Gastroesophageal sphincter (tissue), 4 donors: ENCODE results near the gene IDH3G. TPM values are rescaled to one million over a fixed set of nuclear protein-coding genes. Genes with fewer than 3 reads are reported as not detected.

Experiments used
- ATAC-seq: fragments of 150-250 bp; one replicate; pipeline ENCODE4 v1.9.1; 2016; ENCODE audit warnings: mild to moderate bottlenecking, moderate library complexity
- H3K27ac ChIP-seq, 4 donors: fragments of 200-600 bp; sonication (generic) in 3 of 4; 1 replicate in 3 of 4; 2 replicates in 1 of 4; pipeline ENCODE4 v1.5.1; 2016 to 2019
- H3K27me3 ChIP-seq: fragments of 200-600 bp; sonication (generic); one replicate; pipeline ENCODE4 v1.5.1; 2019
- H3K36me3 ChIP-seq, 2 donors: fragments of 200-600 bp; sonication (generic); one replicate each; pipeline ENCODE4 v1.5.1; 2019; ENCODE audit warnings: control low read depth in 1 of 2
- H3K4me1 ChIP-seq, 3 donors: fragments of 200-600 bp; sonication (generic); 1 replicate in 2 of 3; 2 replicates in 1 of 3; pipeline ENCODE4 v1.5.1; 2016 to 2019; ENCODE audit warnings: control low read depth in 2 of 3
- H3K4me3 ChIP-seq, 2 donors: fragments of 200-600 bp; sonication (generic); one replicate each; pipeline ENCODE4 v1.5.1; 2019; ENCODE audit warnings: mild to moderate bottlenecking in 1 of 2, moderate library complexity in 1 of 2
- H3K9me3 ChIP-seq, 3 donors: fragments of 200-600 bp; sonication (generic); one replicate each; pipeline ENCODE4 v1.5.1; 2017 to 2019; ENCODE audit warnings: control low read depth in 2 of 3
- CTCF ChIP-seq, 4 experiments: fragments of 200-600 bp in 2 of 4; fragments of 450-650 bp in 2 of 4; sonication (generic) in 1 of 4; IDR thresholded peaks; one replicate each; pipeline ENCODE4 v1.5.1; 2017 to 2019; ENCODE audit warnings: antibody characterized with exemption in 4 of 4, mild to moderate bottlenecking in 2 of 4, moderate library complexity in 2 of 4
- EP300 ChIP-seq: sonication (generic); formaldehyde crosslinking; IDR thresholded peaks from one replicate; pipeline ENCODE4 v1.6.1; 2017; ENCODE audit warnings: antibody characterized with exemption, mild to moderate bottlenecking
- POLR2A ChIP-seq, 2 donors: fragments of 450-650 bp; IDR thresholded peaks; one replicate each; pipeline ENCODE4 v1.6.1; 2017; ENCODE audit warnings: antibody characterized with exemption in 2 of 2, mild to moderate bottlenecking in 2 of 2, moderate library complexity in 1 of 2
- POLR2AphosphoS5 ChIP-seq: sonication (generic); formaldehyde crosslinking; IDR thresholded peaks from one replicate; pipeline ENCODE4 v1.6.1; 2017; ENCODE audit warnings: antibody characterized with exemption
- WGBS, 2 donors: methylation state at CpG; one replicate each; pipeline ENCODE4 v1.1.5; 2018; ENCODE audit warnings: low coverage in 1 of 2; 5-methylcytosine and 5-hydroxymethylcytosine counted together
- total RNA-seq, 4 donors: library from RNA; depleted of rRNA; stranded (reverse); fragments of >200 nt; gene quantifications; one replicate each; pipeline ENCODE4 v1.1.0, GENCODE V29; 2016

The IDH3G gene
- total RNA-seq, 4 donors from 2014 or later: 55.5 to 104 (median 59.7) TPM

GRCh38 chrX:153768311-153769157 is 25.6 kb downstream of the IDH3G start:
- Histone ChIP-seq H3K27me3 (no peaks in the 10 kb centered on the region), H3K4me3 (no peak overlapping the region), H3K9me3 (no peaks in the 10 kb centered on the region), H3K36me3 (peaks cover 0 to 53% of the 10 kb centered on the region in 2 donors), H3K4me1 (peaks cover 0 to 36% (median 4%) of the 10 kb centered on the region in 3 donors), H3K27ac (no peak overlapping the region)
- TF ChIP-seq EP300 (no peak), CTCF (IDR thresholded peaks at IDR 0.05) (no peak)
- ATAC-seq: no peak
- no CpG with 5 or more reads among the region's 22 CpGs for WGBS, 2 donors

GRCh38 chrX:153767674-153768055 is 26.5 kb downstream of the IDH3G start:
- no peak for TF ChIP-seq POLR2A (IDR thresholded peaks at IDR 0.05)
- no peak for ATAC-seq
- Histone ChIP-seq H3K36me3 (peaks cover 0 to 44% of the 10 kb centered on the region in 2 donors), H3K27ac (peak overlapping the region in 1 of 4 donors; percentile 59), H3K27me3 (no peaks in the 10 kb centered on the region), H3K4me3 (peak overlapping the region in 1 of 2 donors; percentile 46), H3K4me1 (peaks cover 0 to 36% (median 4%) of the 10 kb centered on the region in 3 donors), H3K9me3 (no peaks in the 10 kb centered on the region)
- WGBS, 2 donors: 90% methylated on average over 2 of the region's 20 CpGs; no CpG with 5 or more reads in 1 of the 2 donors

GRCh38 chrX:153766871-153767673 is 27.1 kb downstream of the IDH3G start:
- Histone ChIP-seq H3K4me3 (peak overlapping the region in 1 of 2 donors; percentile 46), H3K36me3 (peaks cover 0 to 38% of the 10 kb centered on the region in 2 donors), H3K27me3 (no peaks in the 10 kb centered on the region), H3K27ac (peak overlapping the region in 2 of 4 donors; percentile 59 to 78), H3K4me1 (peaks cover 0 to 36% (median 4%) of the 10 kb centered on the region in 3 donors), H3K9me3 (no peaks in the 10 kb centered on the region)
- no peak for TF ChIP-seq CTCF (IDR thresholded peaks at IDR 0.05)
- TF ChIP-seq EP300: no peak
- TF ChIP-seq POLR2A (IDR thresholded peaks at IDR 0.05): no peak
- TF ChIP-seq POLR2AphosphoS5: no peak
- 80 to 82% methylated on average over 2 to 5 of the region's 56 CpGs for WGBS, 2 donors
- no peak for ATAC-seq

GRCh38 chrX:153766098-153766817 is 27.9 kb downstream of the IDH3G start:
- Histone ChIP-seq H3K4me1 (peaks cover 0 to 36% (median 4%) of the 10 kb centered on the region in 3 donors), H3K36me3 (peaks cover 0 to 30% of the 10 kb centered on the region in 2 donors), H3K4me3 (peak overlapping the region; percentile 33 to 46), H3K9me3 (no peaks in the 10 kb centered on the region), H3K27ac (peak overlapping the region; percentile 1 to 83 (median 78)), H3K27me3 (no peaks in the 10 kb centered on the region)
- TF ChIP-seq POLR2AphosphoS5 (no peak), POLR2A (IDR thresholded peaks at IDR 0.05) (no peak), EP300 (no peak), CTCF (IDR thresholded peaks at IDR 0.05) (no peak)
- ATAC-seq: peak; percentile 45
- 0 to 61% methylated on average over 3 to 13 of the region's 21 CpGs for WGBS, 2 donors
